Testis (tissue), 3 donors: ENCODE measurements around the gene P2RX6. TPM values are rescaled to one million over a fixed set of nuclear protein-coding genes. Genes with fewer than 3 reads are reported as not detected.

Experiments used
- DNase-seq: peaks from one replicate; pipeline ENCODE4 v3.0.0-alpha.2; 2019
- H3K27ac ChIP-seq, 2 donors: fragments of 200-600 bp; sonication (generic); one replicate each; pipeline ENCODE4 v1.5.1; 2019
- H3K27me3 ChIP-seq: fragments of 200-600 bp; sonication (generic); one replicate; pipeline ENCODE4 v1.5.1; 2019
- H3K36me3 ChIP-seq: fragments of 200-600 bp; sonication (generic); one replicate; pipeline ENCODE4 v1.5.1; 2017; ENCODE audit warnings: low read depth; ENCODE audit errors: missing control alignments
- H3K4me1 ChIP-seq: fragments of 200-600 bp; sonication (generic); one replicate; pipeline ENCODE4 v1.5.1; 2019
- H3K4me3 ChIP-seq, 2 donors: fragments of 200-600 bp; sonication (generic); one replicate each; pipeline ENCODE4 v1.5.1; 2017 to 2019
- H3K9me3 ChIP-seq: fragments of 200-600 bp; sonication (generic); one replicate; pipeline ENCODE4 v1.5.1; 2017
- CTCF ChIP-seq, 3 experiments: fragments of 450-650 bp in 2 of 3; fragments of 200-600 bp in 1 of 3; sonication (generic) in 1 of 3; IDR thresholded peaks; one replicate each; pipeline ENCODE4 v1.5.1; 2016 to 2019; ENCODE audit warnings: antibody characterized with exemption in 3 of 3, mild to moderate bottlenecking in 2 of 3, moderate library complexity in 1 of 3
- POLR2A ChIP-seq: fragments of 450-650 bp; IDR thresholded peaks from one replicate; pipeline ENCODE4 v1.6.1; 2017; ENCODE audit warnings: antibody characterized with exemption, mild to moderate bottlenecking, moderate library complexity
- WGBS, 2 donors: methylation state at CpG; one replicate each; pipeline ENCODE4 v1.1.5; 2018; 5-methylcytosine and 5-hydroxymethylcytosine counted together
- intact Hi-C: fragments of 100-400 bp; cut with DNase I; formaldehyde crosslinking; loops from one replicate; pipeline ENCODE4 v1.15.1; 2023; ENCODE audit warnings: low total_unique reads
- polyA plus RNA-seq: library from polyadenylated mRNA; stranded (reverse); fragments of 350-450 nt; fragmentation: Illumina TruSeq; extraction: RNeasy Lipid Tissue Mini Kit (QIAGEN cat#74804); gene quantifications from one replicate; pipeline ENCODE4 v1.2.3, GENCODE V29; 2014; ENCODE audit warnings: low read depth, low replicate concordance; ENCODE audit not compliant: insufficient read depth
- total RNA-seq, 2 donors: library from RNA; depleted of rRNA; stranded (reverse); fragments of >200 nt; gene quantifications; one replicate each; pipeline ENCODE4 v1.2.3, GENCODE V29; 2016

The P2RX6 gene
- total and polyA plus RNA-seq, 3 donors from 2014 or later = 5.2 to 24.0 (median 7.0) TPM

GRCh38 chr22:21010426-21011113 lies 4.4 kb upstream of the P2RX6 start:
- intact Hi-C loops = no loop called here
- H3K27me3 ChIP-seq = no peaks in the 10 kb centered on the region
- WGBS, 2 donors = 93 to 97% methylated on average over 3 of the region's 3 CpGs
- H3K4me3 ChIP-seq = no peak overlapping the region
- no peak overlapping the region for H3K27ac ChIP-seq
- no peak for DNase-seq
- peaks cover 17% of the 10 kb centered on the region for H3K4me1 ChIP-seq
- no peaks in the 10 kb centered on the region for H3K36me3 ChIP-seq
- no peak for TF ChIP-seq POLR2A
- TF ChIP-seq CTCF (IDR thresholded peaks at IDR 0.05) = no peak
- no peaks in the 10 kb centered on the region for H3K9me3 ChIP-seq

- Histone ChIP-seq H3K4me3 (no peak overlapping the region), H3K27me3 (no peaks in the 10 kb centered on the region), H3K27ac (no peak overlapping the region), H3K36me3 (no peaks in the 10 kb centered on the region), H3K4me1 (peaks cover 18% of the 10 kb centered on the region), H3K9me3 (no peaks in the 10 kb centered on the region)
- no peak for DNase-seq
- TF ChIP-seq POLR2A (no peak), CTCF (IDR thresholded peaks at IDR 0.05) (no peak)
- 57 to 68% methylated on average over 10 to 14 of the region's 14 CpGs for WGBS, 2 donors
- intact Hi-C loops = no loop called here
These were observed 2.2 kb upstream of the P2RX6 start for GRCh38 chr22:21012446-21013407.

GRCh38 chr22:21013657-21014201 lies 1.2 kb upstream of the P2RX6 start:
- no peak for DNase-seq

GRCh38 chr22:21014202-21014725 lies 701 bp upstream of the P2RX6 start:
- Histone ChIP-seq H3K36me3 (no peaks in the 10 kb centered on the region), H3K4me1 (peaks cover 18% of the 10 kb centered on the region), H3K27me3 (no peaks in the 10 kb centered on the region), H3K27ac (peak overlapping the region; percentile 28 to 39), H3K4me3 (peak overlapping the region; percentile 29 to 61), H3K9me3 (no peaks in the 10 kb centered on the region)
- 0 to 1% methylated on average over 13 to 24 of the region's 40 CpGs for WGBS, 2 donors
- DNase-seq = peak; percentile 95
- TF ChIP-seq CTCF (IDR thresholded peaks at IDR 0.05) = no peak
- no peak for TF ChIP-seq POLR2A
- intact Hi-C loops = no loop called here

More at GRCh38 chr22:21013657-21014201, 1.2 kb upstream of the P2RX6 start:
- WGBS, 2 donors = 17 to 19% methylated on average over 22 to 24 of the region's 24 CpGs
- peaks cover 18% of the 10 kb centered on the region for H3K4me1 ChIP-seq
- no peak for TF ChIP-seq POLR2A
- no peak for TF ChIP-seq CTCF (IDR thresholded peaks at IDR 0.05)
- H3K4me3 ChIP-seq = peak overlapping the region; percentile 29 to 61
- H3K27ac ChIP-seq = peak overlapping the region; percentile 28 to 39
- no peaks in the 10 kb centered on the region for H3K27me3 ChIP-seq
- H3K36me3 ChIP-seq = no peaks in the 10 kb centered on the region
- no peaks in the 10 kb centered on the region for H3K9me3 ChIP-seq
- intact Hi-C loops = no loop called here
